Activated CD8-positive, alpha-beta T cell treated with anti-CD3 and anti-CD28 coated beads for 36 hours (primary cell): ENCODE data around the gene DHX32. TPM values are rescaled to one million over a fixed set of nuclear protein-coding genes. Genes with fewer than 3 reads are reported as not detected.
"Not testable (repeated sequence)": the region's sequence is repeated elsewhere in the genome, so short reads cannot be mapped to it uniquely, and the experiment has no call there.

Experiments used
- ATAC-seq: fragments of 200-7000 bp; cut with Tn5 transposase; one replicate; pipeline ENCODE4 v1.10.0; 2021; ENCODE audit warnings: mild to moderate bottlenecking, moderate library complexity
- CTCF ChIA-PET: fragments of 350-600 bp; sonication (Branson Sonifier 250); formaldehyde crosslinking; loops from one replicate; lab custom pipeline; 2021; ENCODE audit warnings: antibody characterized with exemption; lab: Charles Lee
- POLR2A ChIA-PET: fragments of 350-600 bp; sonication (Branson Sonifier 250); formaldehyde crosslinking; loops from one replicate; lab custom pipeline; 2021; ENCODE audit warnings: antibody characterized with exemption; lab: Charles Lee
- DNase-seq: peaks from one replicate; pipeline ENCODE4 v3.0.0-alpha.2; 2020
- H3K27ac Mint-ChIP-seq: one replicate; pipeline ENCODE4 v1.8.0; 2021; ENCODE audit warnings: mild to moderate bottlenecking, mixed read lengths
- H3K27me3 Mint-ChIP-seq: one replicate; pipeline ENCODE4 v1.8.0; 2021; ENCODE audit warnings: mixed read lengths
- H3K36me3 Mint-ChIP-seq: one replicate; pipeline ENCODE4 v1.8.0; 2021; ENCODE audit warnings: low read depth, mixed read lengths
- H3K4me1 Mint-ChIP-seq: one replicate; pipeline ENCODE4 v1.8.0; 2021; ENCODE audit warnings: low read depth, mixed read lengths
- H3K4me3 Mint-ChIP-seq: one replicate; pipeline ENCODE4 v1.8.0; 2021; ENCODE audit warnings: mild to moderate bottlenecking, moderate library complexity, mixed read lengths
- H3K9me3 Mint-ChIP-seq: one replicate; pipeline ENCODE4 v1.8.0; 2021; ENCODE audit warnings: mixed read lengths
- intact Hi-C: fragments of 100-400 bp; cut with micrococcal nuclease; formaldehyde crosslinking; loops from one replicate; pipeline ENCODE4 v1.10.0; 2022
- total RNA-seq, 2 experiments: library from RNA; stranded (reverse); gene quantifications; one replicate each; pipeline ENCODE4 v1.2.3, GENCODE V29; 2021
- TF ChIP-seq, protein P1 (sequence below): fragments of 200-600 bp; IDR thresholded peaks from one replicate; pipeline ENCODE4 v1.8.0; 2022; ENCODE audit warnings: antibody characterized with exemption, mild to moderate bottlenecking

DHX32 gene
- total RNA-seq, 2 experiments from 2014 or later, result 26.6 to 27.8 TPM

DNA sequence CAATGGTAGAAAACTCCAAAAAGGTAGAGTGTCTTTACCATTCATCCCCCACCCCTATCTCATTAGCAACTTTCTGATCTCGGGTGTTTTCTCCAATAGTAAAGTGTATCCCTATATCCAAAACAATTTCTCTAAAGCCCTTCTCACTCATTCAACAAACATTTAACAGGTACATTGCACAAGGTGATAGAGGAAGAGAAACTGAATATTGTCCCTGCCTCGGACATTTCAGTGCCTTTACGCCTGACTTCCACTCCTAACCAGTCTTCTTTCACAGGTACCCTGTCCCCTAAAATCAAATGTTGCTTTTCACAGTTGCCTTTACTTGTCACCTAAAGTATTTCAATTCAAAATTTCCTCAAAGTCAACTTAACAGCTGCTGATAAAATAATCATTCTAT is 13.1 kb upstream of the DHX32 start:
- ATAC-seq, DNase-seq, CTCF ChIA-PET, H3K9me3 Mint-ChIP-seq, H3K36me3 Mint-ChIP-seq, H3K27me3 Mint-ChIP-seq, intact Hi-C loops, H3K4me3 Mint-ChIP-seq, POLR2A ChIA-PET, H3K27ac Mint-ChIP-seq: not testable (repeated sequence)
- peaks cover 15% of the 10 kb centered on the region for H3K4me1 Mint-ChIP-seq

DNA sequence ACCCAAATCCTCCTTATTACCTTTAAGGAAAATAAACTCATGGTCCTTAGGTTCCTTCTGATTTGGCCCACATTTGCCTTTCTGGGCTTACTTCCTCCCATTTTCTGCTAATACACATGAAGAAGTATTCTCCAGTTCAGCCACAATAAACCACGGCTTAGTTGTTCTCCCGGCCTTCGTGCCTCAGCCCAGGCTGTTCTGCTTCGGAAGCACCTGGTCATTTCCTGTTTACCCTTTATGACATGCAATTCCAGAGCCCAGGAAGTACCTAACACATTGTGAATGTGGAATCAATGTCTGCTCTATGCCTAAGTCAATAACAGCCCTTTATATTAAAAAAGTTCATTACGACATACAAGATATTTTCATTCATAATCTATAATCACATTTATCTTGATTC is 11.3 kb upstream of the DHX32 start:
- H3K9me3 Mint-ChIP-seq, POLR2A ChIA-PET, H3K36me3 Mint-ChIP-seq, H3K4me3 Mint-ChIP-seq, intact Hi-C loops, H3K27ac Mint-ChIP-seq, H3K27me3 Mint-ChIP-seq, ATAC-seq, CTCF ChIA-PET, DNase-seq: not testable (repeated sequence)
- H3K4me1 Mint-ChIP-seq, result peaks cover 15% of the 10 kb centered on the region

DNA sequence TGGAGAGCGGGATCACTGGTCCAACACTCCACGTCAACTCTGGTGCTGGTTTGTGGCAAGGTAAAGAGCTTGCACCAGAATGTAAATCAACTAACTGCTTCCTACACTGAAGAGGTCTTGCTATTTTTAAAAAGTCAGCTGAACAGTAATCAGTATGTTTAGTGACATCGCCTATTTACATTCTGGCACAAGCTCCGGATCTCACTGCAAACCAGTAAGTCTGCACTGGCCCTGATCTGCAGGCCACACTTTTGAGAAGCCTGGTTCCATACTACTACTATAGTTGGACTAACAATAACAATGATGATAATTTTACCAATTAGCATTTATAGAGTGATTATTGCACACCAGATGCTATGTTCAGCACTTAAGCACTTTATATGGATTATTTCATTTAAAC is 8.3 kb upstream of the DHX32 start:
- H3K4me3 Mint-ChIP-seq, result not testable (repeated sequence)

DNA sequence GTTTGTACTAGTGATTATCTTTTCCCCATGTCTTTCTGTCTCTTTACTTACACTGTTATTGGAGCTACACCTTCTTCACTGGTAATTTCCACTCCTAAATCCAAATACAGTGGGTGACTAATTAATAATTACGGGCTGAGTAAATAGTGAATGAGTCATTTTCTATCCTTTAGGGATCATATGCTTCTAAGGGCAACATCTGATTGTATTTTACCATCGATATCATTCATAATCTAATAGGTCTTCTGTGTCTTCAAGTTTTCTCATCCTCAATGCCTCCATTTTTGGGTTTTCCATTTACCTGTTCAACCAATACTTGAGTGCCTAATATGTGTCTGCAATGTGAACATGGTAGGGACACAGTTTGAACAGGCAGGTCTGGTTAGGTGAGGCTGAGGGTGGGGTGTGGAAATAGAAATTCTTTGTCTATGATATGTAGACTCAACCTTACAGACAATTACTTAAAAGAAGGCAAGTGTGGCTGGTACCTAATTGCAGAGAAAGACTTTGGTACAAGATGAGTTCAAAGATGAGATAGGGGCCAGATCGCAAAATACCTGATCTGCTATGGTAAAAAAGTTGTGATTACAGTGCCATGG is 5.9 kb upstream of the DHX32 start:
- no peaks in the 10 kb centered on the region for H3K9me3 Mint-ChIP-seq
- TF ChIP-seq, protein P1, sequence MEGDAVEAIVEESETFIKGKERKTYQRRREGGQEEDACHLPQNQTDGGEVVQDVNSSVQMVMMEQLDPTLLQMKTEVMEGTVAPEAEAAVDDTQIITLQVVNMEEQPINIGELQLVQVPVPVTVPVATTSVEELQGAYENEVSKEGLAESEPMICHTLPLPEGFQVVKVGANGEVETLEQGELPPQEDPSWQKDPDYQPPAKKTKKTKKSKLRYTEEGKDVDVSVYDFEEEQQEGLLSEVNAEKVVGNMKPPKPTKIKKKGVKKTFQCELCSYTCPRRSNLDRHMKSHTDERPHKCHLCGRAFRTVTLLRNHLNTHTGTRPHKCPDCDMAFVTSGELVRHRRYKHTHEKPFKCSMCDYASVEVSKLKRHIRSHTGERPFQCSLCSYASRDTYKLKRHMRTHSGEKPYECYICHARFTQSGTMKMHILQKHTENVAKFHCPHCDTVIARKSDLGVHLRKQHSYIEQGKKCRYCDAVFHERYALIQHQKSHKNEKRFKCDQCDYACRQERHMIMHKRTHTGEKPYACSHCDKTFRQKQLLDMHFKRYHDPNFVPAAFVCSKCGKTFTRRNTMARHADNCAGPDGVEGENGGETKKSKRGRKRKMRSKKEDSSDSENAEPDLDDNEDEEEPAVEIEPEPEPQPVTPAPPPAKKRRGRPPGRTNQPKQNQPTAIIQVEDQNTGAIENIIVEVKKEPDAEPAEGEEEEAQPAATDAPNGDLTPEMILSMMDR, result no peak
- H3K36me3 Mint-ChIP-seq, result no peaks in the 10 kb centered on the region
- CTCF ChIA-PET, result no interaction called here
- no peak overlapping the region for H3K4me3 Mint-ChIP-seq
- intact Hi-C loops, result no loop called here
- ATAC-seq, result no peak
- no peaks in the 10 kb centered on the region for H3K27me3 Mint-ChIP-seq
- no peak for DNase-seq
- POLR2A ChIA-PET, result no interaction called here
- H3K4me1 Mint-ChIP-seq, result no peaks in the 10 kb centered on the region
- no peak overlapping the region for H3K27ac Mint-ChIP-seq

More for the DNA sequence above, 8.3 kb upstream of the DHX32 start:
- DNase-seq, intact Hi-C loops, H3K4me1 Mint-ChIP-seq, H3K27me3 Mint-ChIP-seq, H3K9me3 Mint-ChIP-seq, POLR2A ChIA-PET, H3K27ac Mint-ChIP-seq, ATAC-seq, H3K36me3 Mint-ChIP-seq: not testable (repeated sequence)
- CTCF ChIA-PET, result interaction anchor here (0.6 kb wide), 1 partner anchor 59 kb away, joined by 3 read pairs; no protein-coding TSS in a partner anchor

DNA sequence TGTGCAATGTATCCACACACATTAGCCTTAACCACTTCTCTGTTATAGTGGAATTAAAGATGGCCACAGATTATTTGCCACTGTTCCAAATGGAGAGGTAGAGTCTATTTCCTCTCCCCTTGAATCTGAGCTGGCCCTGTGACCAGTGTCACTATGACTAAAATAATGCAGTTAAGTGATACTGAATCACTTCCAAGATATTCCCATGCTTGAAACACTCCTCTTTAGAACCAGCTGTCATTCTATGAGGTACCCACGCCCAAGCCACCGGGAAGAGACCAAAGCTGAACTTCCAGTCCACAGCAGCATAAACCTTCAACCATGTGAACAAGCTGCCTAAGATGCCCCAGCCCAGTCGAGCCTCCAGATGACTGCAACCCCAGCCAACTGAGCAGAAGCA is 2.1 kb upstream of the DHX32 start:
- H3K4me3 Mint-ChIP-seq, result no peak overlapping the region
- ChIA-PET POLR2A (no interaction called here), CTCF (interaction anchor here (3.5 kb wide), 1 partner anchor 15 kb away, joined by 21 read pairs; no protein-coding TSS in a partner anchor)

DNA sequence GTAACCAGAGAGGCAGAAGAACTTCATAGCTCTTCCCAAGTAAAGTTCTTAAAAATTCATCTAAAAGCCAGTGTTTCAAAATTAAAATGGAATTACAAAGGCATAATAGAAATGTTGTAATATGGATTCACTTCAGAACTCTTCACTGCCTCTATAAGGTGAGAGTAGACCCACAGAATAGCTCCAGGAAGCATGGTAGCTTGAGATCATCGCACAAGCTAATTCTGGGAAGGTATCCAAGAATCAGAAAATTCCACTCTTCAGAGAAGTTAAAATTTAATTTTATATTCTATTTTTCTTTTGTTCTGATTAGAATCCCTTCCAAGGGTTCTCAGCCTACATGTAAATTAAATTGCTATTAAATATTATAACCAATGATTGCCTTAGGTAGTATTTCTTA is 1.5 kb upstream of the DHX32 start:
- ChIA-PET CTCF (interaction anchor here (3.5 kb wide), 1 partner anchor 14 kb away, joined by 21 read pairs; no protein-coding TSS in a partner anchor), POLR2A (no interaction called here)
- no peak overlapping the region for H3K4me3 Mint-ChIP-seq
- no peak overlapping the region for H3K27ac Mint-ChIP-seq
- peaks cover 9% of the 10 kb centered on the region for H3K36me3 Mint-ChIP-seq
- peaks cover 1% of the 10 kb centered on the region for H3K9me3 Mint-ChIP-seq
- intact Hi-C loops, result no loop called here
- ATAC-seq (no peak), DNase-seq (no peak)
- no peaks in the 10 kb centered on the region for H3K27me3 Mint-ChIP-seq
- H3K4me1 Mint-ChIP-seq, result no peaks in the 10 kb centered on the region
- TF ChIP-seq, protein P1, result no peak

More for the DNA sequence above, 2.1 kb upstream of the DHX32 start:
- Mint-ChIP-seq H3K27me3 (no peaks in the 10 kb centered on the region), H3K36me3 (peaks cover 6% of the 10 kb centered on the region), H3K27ac (no peak overlapping the region), H3K4me1 (no peaks in the 10 kb centered on the region), H3K9me3 (no peaks in the 10 kb centered on the region)
- TF ChIP-seq, protein P1, result no peak
- intact Hi-C loops, result no loop called here
- ATAC-seq (no peak), DNase-seq (no peak)
